CD14-positive monocyte (primary cell): Measurements from ENCODE around the gene TXNDC9. TPM values are rescaled to one million over a fixed set of nuclear protein-coding genes. Genes with fewer than 3 reads are reported as not detected.
A peak's percentile ranks its signal among the peaks of the same experiment; 100 is the strongest.

ENCODE experiments used
- DNase-seq, 3 donors: peaks; one replicate each; pipeline ENCODE4 v3.0.0-alpha.2; 2011 to 2022
- H2AFZ ChIP-seq: 2 replicates; pipeline ENCODE4 v1.6.0; 2012; ENCODE audit warnings: mild to moderate bottlenecking, low read depth, low read length, inconsistent platforms; ENCODE audit not compliant: insufficient read depth, poor library complexity, severe bottlenecking
- H3K27ac ChIP-seq, 2 donors: 1 replicate in 1 of 2; 2 replicates in 1 of 2; pipeline ENCODE4 v1.5.1; 2012 to 2013; ENCODE audit warnings: low read length in 2 of 2, control low read depth in 1 of 2, inconsistent platforms in 1 of 2, low read depth in 1 of 2, mild to moderate bottlenecking in 1 of 2
- H3K27me3 ChIP-seq, 2 donors: one replicate each; pipeline versions ENCODE4 v1.6.0 to v1.6.1; 2011 to 2013; ENCODE audit warnings: low read length in 2 of 2; ENCODE audit not compliant: control insufficient read depth in 2 of 2, insufficient read depth in 2 of 2
- H3K36me3 ChIP-seq, 2 donors: replicated peaks in 1 of 2; 1 replicate in 1 of 2; 2 replicates in 1 of 2; pipeline versions ENCODE4 v1.5.1 to v1.6.1; 2012 to 2013; ENCODE audit warnings: low read length in 2 of 2, control low read depth in 1 of 2, inconsistent platforms in 1 of 2, mild to moderate bottlenecking in 1 of 2; ENCODE audit not compliant: insufficient read depth in 2 of 2, control insufficient read depth in 1 of 2
- H3K4me1 ChIP-seq, 2 donors: 1 replicate in 1 of 2; 2 replicates in 1 of 2; pipeline versions ENCODE4 v1.5.1 to v1.6.1; 2012 to 2013; ENCODE audit warnings: low read length in 2 of 2, control low read depth in 1 of 2, inconsistent platforms in 1 of 2, mild to moderate bottlenecking in 1 of 2, moderate library complexity in 1 of 2; ENCODE audit not compliant: insufficient read depth in 2 of 2, control insufficient read depth in 1 of 2
- H3K4me2 ChIP-seq: replicated peaks from 2 replicates; pipeline ENCODE3; 2012; ENCODE audit warnings: low read length, moderate library complexity, mild to moderate bottlenecking; ENCODE audit not compliant: poor library complexity, severe bottlenecking; ENCODE audit errors: extremely low read depth
- H3K4me3 ChIP-seq, 3 experiments: fragments of 200-600 bp in 1 of 3; sonication (generic) in 1 of 3; replicated peaks in 1 of 3; 1 replicate in 2 of 3; 2 replicates in 1 of 3; pipeline ENCODE4 v1.5.1; 2011 to 2013; ENCODE audit warnings: low read length in 3 of 3, mild to moderate bottlenecking in 3 of 3, control low read depth in 2 of 3, low read depth in 2 of 3, inconsistent platforms in 1 of 3, moderate library complexity in 1 of 3
- H3K79me2 ChIP-seq: 2 replicates; pipeline ENCODE4 v1.6.0; 2012; ENCODE audit warnings: mild to moderate bottlenecking, control low read depth, inconsistent platforms, low read length, moderate library complexity; ENCODE audit not compliant: insufficient read depth
- H3K9ac ChIP-seq: 2 replicates; pipeline ENCODE4 v1.6.0; 2017; ENCODE audit warnings: low read length, mild to moderate bottlenecking; ENCODE audit not compliant: insufficient read depth, poor library complexity, severe bottlenecking
- H3K9me3 ChIP-seq, 2 donors: replicated peaks in 1 of 2; 1 replicate in 1 of 2; 2 replicates in 1 of 2; pipeline versions ENCODE4 v1.5.1 to v1.6.1; 2012 to 2013; ENCODE audit warnings: low read length in 2 of 2, control low read depth in 1 of 2; ENCODE audit not compliant: control insufficient read depth in 1 of 2, insufficient read depth in 1 of 2
- H4K20me1 ChIP-seq: 2 replicates; pipeline ENCODE4 v1.6.0; 2012; ENCODE audit warnings: mild to moderate bottlenecking, low read length, control low read depth, moderate library complexity; ENCODE audit not compliant: insufficient read depth
- H3K27ac Mint-ChIP-seq, 7 donors: one replicate each; pipeline ENCODE4 v1.8.0; 2020; ENCODE audit warnings: mild to moderate bottlenecking in 7 of 7, mixed read lengths in 7 of 7, moderate library complexity in 6 of 7, inconsistent platforms in 2 of 7
- H3K27me3 Mint-ChIP-seq, 3 donors: one replicate each; pipeline ENCODE4 v1.8.0; 2021 to 2022; ENCODE audit warnings: low read depth in 3 of 3, mild to moderate bottlenecking in 3 of 3, mixed read lengths in 3 of 3, moderate library complexity in 3 of 3, inconsistent platforms in 1 of 3
- H3K36me3 Mint-ChIP-seq, 2 donors: one replicate each; pipeline ENCODE4 v1.8.0; 2020; ENCODE audit warnings: mixed read lengths in 2 of 2, inconsistent platforms in 1 of 2, mild to moderate bottlenecking in 1 of 2
- H3K4me1 Mint-ChIP-seq: one replicate; pipeline ENCODE4 v1.8.0; 2020; ENCODE audit warnings: mild to moderate bottlenecking, mixed read lengths
- H3K4me3 Mint-ChIP-seq, 2 donors: one replicate each; pipeline ENCODE4 v1.8.0; 2020; ENCODE audit warnings: mild to moderate bottlenecking in 2 of 2, mixed read lengths in 2 of 2, moderate library complexity in 1 of 2
- H3K9me3 Mint-ChIP-seq, 7 donors: one replicate each; pipeline ENCODE4 v1.8.0; 2020 to 2022; ENCODE audit warnings: mixed read lengths in 7 of 7, mild to moderate bottlenecking in 6 of 7, moderate library complexity in 6 of 7, inconsistent platforms in 2 of 7
- WGBS: methylation state at CpG from one replicate; pipeline ENCODE4 v1.1.5; 2013; ENCODE audit warnings: missing lambda C conversion rate; ENCODE audit not compliant: insufficient coverage; 5-methylcytosine and 5-hydroxymethylcytosine counted together
- intact Hi-C, 2 donors: fragments of 100-400 bp; cut with micrococcal nuclease; formaldehyde crosslinking; loops; one replicate each; pipeline versions ENCODE4 v1.15.0 to v1.15.1; 2023
- polyA minus RNA-seq: library from RNA; depleted of rRNA, polyadenylated mRNA; stranded (reverse); fragments of >200 nt; gene quantifications from 2 replicates; pipeline ENCODE4 v1.2.3, GENCODE V29; 2012
- polyA plus RNA-seq, 3 donors: library from polyadenylated mRNA; depleted of rRNA in 1 of 3; unstranded in 2 of 3; stranded (reverse) in 1 of 3; fragments of 300-500 nt in 2 of 3; fragments of >200 nt in 1 of 3; fragmentation: Illumina TruSeq in 2 of 3; gene quantifications; 1 replicate in 2 of 3; 2 replicates in 1 of 3; pipeline ENCODE4 v1.2.3, GENCODE V29; 2012 to 2021
- total RNA-seq, 12 experiments: library from RNA in 1 of 12; stranded (reverse) in 1 of 12; fragments of 120-200 nt in 1 of 12; gene quantifications; one replicate each; pipeline ENCODE4 v1.2.4 and lab custom pipeline; 2013 to 2026; ENCODE audit warnings: mixed read lengths in 6 of 12, inconsistent platforms in 1 of 12
- TF ChIP-seq, protein P1 (sequence below): fragments of 200-600 bp; IDR thresholded peaks from one replicate; pipeline ENCODE4 v1.8.0; 2022; ENCODE audit warnings: antibody characterized with exemption, mild to moderate bottlenecking

The TXNDC9 gene
- total RNA-seq (2013) = 37.3 TPM
- polyA plus RNA-seq (10 to 100 TPM in 2 of 3 donors, 1 to 10 TPM in 1; 8.8 to 45.6 (median 40.3) TPM), polyA minus RNA-seq (6.7 and 7.3 TPM in 2 replicates), total RNA-seq (lab: John Stamatoyannopoulos, UW) (10.0 to 29.2 (median 15.9) reads per million in 11 experiments)

DNA sequence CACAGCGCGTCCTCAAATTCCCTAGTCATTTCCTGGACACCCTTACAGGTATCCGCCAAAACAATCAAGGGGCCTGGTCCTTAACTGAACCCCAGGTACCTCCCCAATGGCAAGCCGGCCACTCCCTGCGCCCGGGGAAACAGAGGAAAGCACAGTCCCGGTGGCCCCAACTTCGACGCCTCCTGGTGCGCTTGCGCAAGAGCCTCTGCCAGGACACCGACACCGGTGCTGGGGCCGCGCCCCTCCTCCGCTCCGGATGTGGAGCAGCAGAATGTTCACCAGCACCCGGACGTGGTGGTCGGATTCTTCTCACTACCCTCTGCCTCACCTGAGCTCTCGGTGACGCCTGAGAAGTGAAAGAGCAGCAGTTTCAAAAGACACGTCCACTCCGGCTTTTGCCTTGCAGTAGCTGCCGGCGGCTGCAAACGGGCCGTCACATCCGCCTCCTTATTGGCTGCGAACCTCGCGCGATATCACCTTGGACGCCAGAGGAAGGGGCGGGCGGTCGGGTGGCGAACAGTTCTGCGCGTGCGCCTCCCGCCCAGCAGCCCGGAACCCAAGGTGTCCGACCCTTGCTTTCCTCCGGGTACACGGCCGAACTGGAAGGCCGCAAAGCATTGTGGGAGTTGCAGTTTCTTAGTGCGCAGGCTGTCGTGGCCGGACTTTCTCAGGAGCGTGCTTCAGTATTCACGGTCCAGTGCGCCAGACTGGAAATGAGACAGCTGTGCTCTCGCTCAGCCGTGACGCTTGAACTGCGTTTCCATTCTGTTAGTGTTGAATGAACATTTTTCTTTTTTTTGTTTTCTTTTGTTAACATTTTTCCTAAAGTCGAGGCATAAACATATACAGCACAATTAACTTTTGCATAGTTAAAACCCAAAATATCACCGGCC, at the start of gene TXNDC9:
TXNDC9 (minus strand) TSS at position 423 of the 893 bp plus-strand sequence. CDS start 3,123 bp downstream, outside the sequence.
- no peak within 1 kb of the TSS for H3K27ac Mint-ChIP-seq
- no peaks in the 10 kb centered on the region for H3K9me3 Mint-ChIP-seq
- intact Hi-C loops = loop anchor here (1.0 to 10.0 kb wide), 5 partner anchors 153 to 731 kb away; partner anchors contain the start of genes COA5 (in 2 of the 2), UNC50 (in 2 of the 2), MITD1 (in 1 of the 2) and MRPL30 (in 1 of the 2)
- H4K20me1 ChIP-seq = peaks cover 31% of the 10 kb centered on the region
- H3K27me3 ChIP-seq = no peaks in the 10 kb centered on the region
- H3K9me3 ChIP-seq = no peaks in the 10 kb centered on the region
- H3K36me3 Mint-ChIP-seq = peaks cover 19 to 24% of the 10 kb centered on the region in 2 donors
- H3K79me2 ChIP-seq = peaks cover 89% of the 10 kb centered on the region
- peak within 1 kb of the TSS; percentile 79 for H3K4me2 ChIP-seq
- H3K4me1 Mint-ChIP-seq = peaks cover 21% of the 10 kb centered on the region
- peak within 1 kb of the TSS; percentile 84 to 94 for H3K27ac ChIP-seq
- H3K4me1 ChIP-seq = peaks cover 18 to 34% of the 10 kb centered on the region in 2 donors
- H3K9ac ChIP-seq = peak within 1 kb of the TSS; percentile 89
- H3K36me3 ChIP-seq = peaks cover 19 to 23% of the 10 kb centered on the region in 2 donors
- peak within 1 kb of the TSS; percentile 98 for H2AFZ ChIP-seq
- WGBS = under 1% methylated on average over 52 of the region's 60 CpGs
- peaks cover 0 to 2% (median 0%) of the 10 kb centered on the region in 3 donors for H3K27me3 Mint-ChIP-seq
- TF ChIP-seq, protein P1, sequence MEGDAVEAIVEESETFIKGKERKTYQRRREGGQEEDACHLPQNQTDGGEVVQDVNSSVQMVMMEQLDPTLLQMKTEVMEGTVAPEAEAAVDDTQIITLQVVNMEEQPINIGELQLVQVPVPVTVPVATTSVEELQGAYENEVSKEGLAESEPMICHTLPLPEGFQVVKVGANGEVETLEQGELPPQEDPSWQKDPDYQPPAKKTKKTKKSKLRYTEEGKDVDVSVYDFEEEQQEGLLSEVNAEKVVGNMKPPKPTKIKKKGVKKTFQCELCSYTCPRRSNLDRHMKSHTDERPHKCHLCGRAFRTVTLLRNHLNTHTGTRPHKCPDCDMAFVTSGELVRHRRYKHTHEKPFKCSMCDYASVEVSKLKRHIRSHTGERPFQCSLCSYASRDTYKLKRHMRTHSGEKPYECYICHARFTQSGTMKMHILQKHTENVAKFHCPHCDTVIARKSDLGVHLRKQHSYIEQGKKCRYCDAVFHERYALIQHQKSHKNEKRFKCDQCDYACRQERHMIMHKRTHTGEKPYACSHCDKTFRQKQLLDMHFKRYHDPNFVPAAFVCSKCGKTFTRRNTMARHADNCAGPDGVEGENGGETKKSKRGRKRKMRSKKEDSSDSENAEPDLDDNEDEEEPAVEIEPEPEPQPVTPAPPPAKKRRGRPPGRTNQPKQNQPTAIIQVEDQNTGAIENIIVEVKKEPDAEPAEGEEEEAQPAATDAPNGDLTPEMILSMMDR = no peak
- H3K4me3 Mint-ChIP-seq = no peak within 1 kb of the TSS
- H3K4me3 ChIP-seq = peak within 1 kb of the TSS; percentile 68 to 94 (median 94)
- peak; percentile 99 to 100 (median 99) for DNase-seq

DNA sequence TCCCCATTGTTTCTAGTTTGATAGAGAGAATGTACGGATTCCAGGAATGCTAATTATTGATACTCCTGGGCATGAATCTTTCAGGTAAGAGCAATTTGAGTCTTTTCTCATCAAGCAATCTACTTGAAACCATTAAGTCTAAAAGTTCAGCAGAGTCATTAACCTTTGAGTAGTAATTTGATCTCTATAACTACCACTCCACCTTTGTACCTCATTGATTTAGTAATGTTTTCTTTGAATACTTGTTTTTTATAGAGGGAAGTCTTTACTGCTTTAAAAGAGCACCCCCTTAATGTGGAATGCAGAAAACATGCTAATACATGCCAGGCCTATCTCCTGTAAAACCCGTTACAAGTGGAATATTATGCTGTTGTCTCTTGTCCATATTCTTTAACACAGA, 46.0 kb upstream of the TXNDC9 start:
- H3K9me3 Mint-ChIP-seq = peaks cover 0 to 3% (median 2%) of the 10 kb centered on the region in 7 donors
- no peak for DNase-seq
- peaks cover 80 to 90% of the 10 kb centered on the region in 2 donors for H3K36me3 ChIP-seq

More for the DNA sequence above, 46.0 kb upstream of the TXNDC9 start:
- Histone ChIP-seq H3K4me2 (no peak overlapping the region), H3K27ac (no peak overlapping the region), H3K9me3 (no peaks in the 10 kb centered on the region), H3K79me2 (no peaks in the 10 kb centered on the region), H3K27me3 (no peaks in the 10 kb centered on the region), H3K4me3 (no peak overlapping the region), H3K4me1 (no peaks in the 10 kb centered on the region), H4K20me1 (no peaks in the 10 kb centered on the region), H3K9ac (no peak overlapping the region), H2AFZ (no peak overlapping the region)
- H3K27ac Mint-ChIP-seq = no peak overlapping the region
- H3K36me3 Mint-ChIP-seq = peaks cover 75 to 88% of the 10 kb centered on the region in 2 donors
- H3K4me3 Mint-ChIP-seq = no peak overlapping the region
- intact Hi-C loops = no loop called here
- H3K27me3 Mint-ChIP-seq = no peaks in the 10 kb centered on the region
- no peaks in the 10 kb centered on the region for H3K4me1 Mint-ChIP-seq
- WGBS = no CpG with 5 or more reads among the region's 2 CpGs
- TF ChIP-seq, protein P1 = no peak
